Inflammatory macrophage (primary cell): ENCODE measurements around the gene ASCC3.

ENCODE experiments used
- DNase-seq, 2 donors: peaks; one replicate each; pipeline ENCODE4 v3.0.0-alpha.2; 2020 to 2022

ASCC3 gene

GRCh38 chr6:100485268-100485667 lies 395.9 kb downstream of the ASCC3 start:
- no peak for DNase-seq

- no peak for DNase-seq
Observed at GRCh38 chr6:100484474-100484873, 396.7 kb downstream of the ASCC3 start.

GRCh38 chr6:100482698-100483097 lies 398.4 kb downstream of the ASCC3 start:
- DNase-seq: no peak

GRCh38 chr6:100479179-100480035 lies 401.7 kb downstream of the ASCC3 start:
- peak; percentile 38 to 41 for DNase-seq

- DNase-seq: no peak
Observed at GRCh38 chr6:100475554-100476320, 405.4 kb downstream of the ASCC3 start.

- no peak for DNase-seq
Observed at GRCh38 chr6:100473182-100473581, 407.9 kb downstream of the ASCC3 start.

- no peak for DNase-seq
Observed at GRCh38 chr6:100472674-100473073, 408.5 kb downstream of the ASCC3 start.

GRCh38 chr6:100470422-100471120 lies 410.6 kb downstream of the ASCC3 start:
- no peak for DNase-seq

GRCh38 chr6:100469101-100469859 lies 411.8 kb downstream of the ASCC3 start:
- DNase-seq: no peak

GRCh38 chr6:100468016-100468622 lies 413.0 kb downstream of the ASCC3 start:
- no peak for DNase-seq

- no peak for DNase-seq
Observed at GRCh38 chr6:100467129-100468015, 413.8 kb downstream of the ASCC3 start.

GRCh38 chr6:100466410-100467128 lies 414.6 kb downstream of the ASCC3 start:
- no peak for DNase-seq

GRCh38 chr6:100465701-100466409 lies 415.3 kb downstream of the ASCC3 start:
- DNase-seq: no peak

- peak; percentile 13 to 20 for DNase-seq
Observed at GRCh38 chr6:100464903-100465700, 416.0 kb downstream of the ASCC3 start, which contains the start of gene SIM1. TSS of gene SIM1 (minus strand) at chr6:100464921. CDS start at chr6:100463468, 1,453 bp downstream.

GRCh38 chr6:100464162-100464851 lies 416.8 kb downstream of the ASCC3 start:
- DNase-seq: no peak

GRCh38 chr6:100463630-100464161 lies 417.4 kb downstream of the ASCC3 start:
- no peak for DNase-seq
